HepG2 (cell line): ENCODE measurements around the gene ABCB8. TPM values are rescaled to one million over a fixed set of nuclear protein-coding genes. Genes with fewer than 3 reads are reported as not detected.
A peak's percentile ranks its signal among the peaks of the same experiment; 100 is the strongest.

Experiments
- AHR ChIP-seq: IDR thresholded peaks from 2 replicates; pipeline ENCODE4 v1.6.1; 2018; ENCODE audit warnings: missing genetic modification reagents, missing compliant biosample characterization
- BHLHE40 ChIP-seq: IDR thresholded peaks from 2 replicates; pipeline ENCODE4 v1.6.1; 2011; ENCODE audit warnings: low read length, improper control_type of control experiment
- CREM ChIP-seq, 2 experiments: sonication (generic) in 1 of 2; formaldehyde crosslinking in 1 of 2; IDR thresholded peaks; 2 replicates each; pipeline versions ENCODE4 v1.4.0 to v1.6.1; 2016 to 2020; ENCODE audit warnings: antibody characterized with exemption in 1 of 2, mild to moderate bottlenecking in 1 of 2, missing genetic modification reagents in 1 of 2
- GATAD1 ChIP-seq: IDR thresholded peaks from 2 replicates; pipeline ENCODE4 v1.6.1; 2016; ENCODE audit warnings: missing genetic modification reagents, missing compliant biosample characterization
- HCFC1 ChIP-seq: fragments of 150-350 bp; IDR thresholded peaks from 2 replicates; pipeline ENCODE4 v1.6.1; 2014; ENCODE audit warnings: low read depth, low read length
- ISL2 ChIP-seq: sonication (generic); formaldehyde crosslinking; IDR thresholded peaks from 2 replicates; pipeline ENCODE4 v1.5.0; 2020; ENCODE audit warnings: missing genetic modification reagents
- REL ChIP-seq: sonication (generic); formaldehyde crosslinking; conservative IDR thresholded peaks from 2 replicates; pipeline ENCODE4 v1.8.0; 2022; ENCODE audit warnings: mild to moderate bottlenecking, missing genetic modification reagents, moderate library complexity
- RNF219 ChIP-seq: sonication (generic); formaldehyde crosslinking; IDR thresholded peaks from 2 replicates; pipeline ENCODE4 v1.5.0; 2020; ENCODE audit warnings: mild to moderate bottlenecking, missing genetic modification reagents
- SMAD9 ChIP-seq: sonication (generic); formaldehyde crosslinking; IDR thresholded peaks from 2 replicates; pipeline ENCODE4 v1.5.1; 2020; ENCODE audit warnings: mild to moderate bottlenecking, missing genetic modification reagents
- SP2 ChIP-seq: sonication (generic); formaldehyde crosslinking; IDR thresholded peaks from 2 replicates; pipeline ENCODE4 v1.5.1; 2020; ENCODE audit warnings: mild to moderate bottlenecking, missing genetic modification reagents
- TBP ChIP-seq: sonication (generic); formaldehyde crosslinking; IDR thresholded peaks from 2 replicates; pipeline ENCODE4 v1.5.0; 2020; ENCODE audit warnings: missing genetic modification reagents
- ZBTB40 ChIP-seq, 2 experiments: fragments of 450-650 bp in 1 of 2; sonication (generic) in 1 of 2; formaldehyde crosslinking in 1 of 2; IDR thresholded peaks; 2 replicates each; pipeline versions ENCODE4 v1.6.1 to v1.8.0; 2016 to 2022; ENCODE audit warnings: antibody characterized with exemption in 1 of 2, mild to moderate bottlenecking in 1 of 2, missing genetic modification reagents in 1 of 2
- ZNF772 ChIP-seq: sonication (generic); formaldehyde crosslinking; IDR thresholded peaks from 2 replicates; pipeline ENCODE4 v1.5.0; 2020; ENCODE audit warnings: mild to moderate bottlenecking, missing genetic modification reagents
- ZUFSP ChIP-seq: sonication (generic); formaldehyde crosslinking; IDR thresholded peaks from 2 replicates; pipeline ENCODE4 v1.9.0; 2021; ENCODE audit warnings: missing genetic modification reagents, mild to moderate bottlenecking, borderline replicate concordance
- polyA plus RNA-seq, 8 experiments: library from polyadenylated mRNA; depleted of rRNA in 3 of 8; stranded (reverse) in 7 of 8; unstranded in 1 of 8; fragments of >200 nt; fragmentation: Illumina TruSeq in 4 of 8; extraction: Trizol in 4 of 8; gene quantifications; 2 replicates each; pipeline versions ENCODE4 v1.2.1 to v1.2.3, GENCODE V29; 2011 to 2016; ENCODE audit warnings: low read depth in 4 of 8, missing spikeins in 1 of 8, mixed read lengths in 1 of 8; ENCODE audit not compliant: insufficient read depth in 1 of 8
- total RNA-seq, 5 experiments: library from RNA; depleted of rRNA; stranded (reverse); fragments of >200 nt; fragmentation: Illumina TruSeq; extraction: Trizol; gene quantifications; 2 replicates each; pipeline ENCODE4 v1.2.3, GENCODE V29; 2016; ENCODE audit warnings: low read depth in 1 of 5

Gene ABCB8
- total and polyA plus RNA-seq, 2 of the 13 experiments (the other 11 are each of a cell fraction or from before 2014, with no cell fraction given), result 6.6 to 16.7 TPM

- no peak; the same call in 1 of the 2 replicates for TF ChIP-seq ISL2
- TF ChIP-seq GATAD1 (CRISPR knock-in tag), result peak; percentile 98
- no peak for TF ChIP-seq TBP (CRISPR knock-in tag)
- TF ChIP-seq RNF219 (CRISPR knock-in tag), result no peak
- TF ChIP-seq CREM (IDR thresholded peaks at IDR 0.05), result peak; percentile 92
- no peak; the same call in 1 of the 2 replicates for TF ChIP-seq CREM (CRISPR knock-in tag; IDR thresholded peaks at IDR 0.05)
- no peak for TF ChIP-seq AHR (CRISPR knock-in tag)
- TF ChIP-seq SMAD9 (CRISPR knock-in tag), result no peak
- no peak; the same call in 1 of the 2 replicates for TF ChIP-seq REL (CRISPR knock-in tag)
- no peak for TF ChIP-seq BHLHE40
- no peak for TF ChIP-seq ZBTB40 (IDR thresholded peaks at IDR 0.05)
- peak; percentile 39; the same call in 1 of the 2 replicates for TF ChIP-seq ZBTB40 (CRISPR knock-in tag; IDR thresholded peaks at IDR 0.05)
- peak; percentile 77 for TF ChIP-seq HCFC1
- TF ChIP-seq ZUFSP (CRISPR knock-in tag), result no peak
- peak; percentile 99 for TF ChIP-seq SP2 (CRISPR knock-in tag)
- no peak; the same call in 1 of the 2 replicates for TF ChIP-seq ZNF772
Observed at GRCh38 chr7:151028131-151028947, at the start of gene ABCB8 (continued).
